ENCODE results near the gene CILP. TPM values are rescaled to one million over a fixed set of nuclear protein-coding genes. Genes with fewer than 3 reads are reported as not detected.

Gene CILP
- total RNA-seq, 1 experiment from 2014 or later: not detected

GRCh38 chr15:65248511-65249255 lies 37.4 kb upstream of the CILP start:
- H3K4me1 ChIP-seq (ENCODE audit: control insufficient read depth in 1 of 2, insufficient read depth in 2 of 2, low read length in 2 of 2): no peaks in the 10 kb centered on the region
- no peak for ATAC-seq
- no peak for TF ChIP-seq CEBPB (IDR thresholded peaks at IDR 0.05; ENCODE audit: low read depth)
- no peak for TF ChIP-seq REST (IDR thresholded peaks at IDR 0.05; ENCODE audit: low read depth)
- TF ChIP-seq ZFX (IDR thresholded peaks at IDR 0.05): no peak
- TF ChIP-seq EZH2 (IDR thresholded peaks at IDR 0.05): no peak
- TF ChIP-seq YY1 (IDR thresholded peaks at IDR 0.05; ENCODE audit: extremely low read depth, insufficient replicate concordance, low read depth, low read length): no peak
- TF ChIP-seq ZBTB33 (IDR thresholded peaks at IDR 0.05; ENCODE audit: extremely low read depth, insufficient replicate concordance, low read length): no peak
- no peak for TF ChIP-seq ELF1 (IDR thresholded peaks at IDR 0.05; ENCODE audit: borderline replicate concordance, low read depth)
- no peak for TF ChIP-seq POLR2AphosphoS5 (IDR thresholded peaks at IDR 0.05; ENCODE audit: low read depth, low read length)
- TF ChIP-seq POLR2A (IDR thresholded peaks at IDR 0.05; ENCODE audit: borderline replicate concordance, extremely low read depth, insufficient read depth, insufficient read length): no peak
- TF ChIP-seq SRF (IDR thresholded peaks at IDR 0.05; ENCODE audit: low read depth): no peak
- TF ChIP-seq ZNF274 (IDR thresholded peaks at IDR 0.05; ENCODE audit: low read depth, low read length): no peak
- no peak for TF ChIP-seq ATF3 (IDR thresholded peaks at IDR 0.05)
- TF ChIP-seq EGR1 (IDR thresholded peaks at IDR 0.05; ENCODE audit: low read depth): no peak
- TF ChIP-seq RAD21 (IDR thresholded peaks at IDR 0.05; ENCODE audit: low read depth): no peak
- no peak for TF ChIP-seq JUND (IDR thresholded peaks at IDR 0.05)
- TF ChIP-seq MAX (IDR thresholded peaks at IDR 0.05): no peak
- no peak overlapping the region for H3K9ac ChIP-seq (ENCODE audit: low read length)
- BruUV-seq (replicated peaks): no TSS peak
- H3K4me2 ChIP-seq (ENCODE audit: low read length): no peak overlapping the region
- intact Hi-C loops (cut with micrococcal nuclease): no loop called here
- no peak overlapping the region for H3K4me3 ChIP-seq (replicated peaks in 1 of 2; ENCODE audit: low read depth in 1 of 2, low read length in 2 of 2)
- RAD21 ChIA-PET (ENCODE audit: low non-redundant PET in 1 of 2, low total read pairs in 2 of 2, uncharacterized antibody in 2 of 2, unreplicated experiment in 2 of 2): interaction anchor here in 1 of 2 experiments (0.6 kb wide), 1 partner anchor 63 kb away, joined by 5 read pairs; the partner anchor contains the start of gene CLPX
- POLR2A ChIA-PET: no interaction called here
- no peaks in the 10 kb centered on the region for H3K79me2 ChIP-seq (ENCODE audit: insufficient read depth, low read length)
- H3K27me3 ChIP-seq (ENCODE audit: insufficient read depth, low read length): no peaks in the 10 kb centered on the region
- H4K20me1 ChIP-seq (ENCODE audit: insufficient read depth): no peaks in the 10 kb centered on the region
- no peak for DNase-seq (ENCODE audit: low read depth, low spot score)
- H3K9me2 ChIP-seq (ENCODE audit: insufficient read depth): no peaks in the 10 kb centered on the region
- no peak overlapping the region for H2AFZ ChIP-seq (ENCODE audit: low read depth, low read length, poor library complexity, severe bottlenecking)
- CTCF ChIA-PET: no interaction called here
- H3K36me3 ChIP-seq (ENCODE audit: control insufficient read depth in 1 of 2, insufficient read depth in 2 of 2, low read length in 2 of 2): no peaks in the 10 kb centered on the region
- no peak overlapping the region for H3K27ac ChIP-seq (ENCODE audit: low read depth, low read length)
- no peaks in the 10 kb centered on the region for H3K9me3 ChIP-seq (ENCODE audit: control insufficient read depth in 1 of 2, insufficient read depth in 1 of 2, low read depth in 1 of 2, low read length in 2 of 2)
